A549 (cell line): ENCODE data around the gene FBXO11.

Source experiments
- CBX2 ChIP-seq: fragments of 200-600 bp; sonication (generic); IDR thresholded peaks from 2 replicates; pipeline ENCODE4 v1.6.1; 2016; ENCODE audit warnings: low read depth, mild to moderate bottlenecking, borderline replicate concordance
- CHD2 ChIP-seq: fragments of 150-350 bp; IDR thresholded peaks from 2 replicates; pipeline ENCODE4 v1.6.1; 2014; ENCODE audit warnings: low read length; ENCODE audit not compliant: partially characterized antibody
- POLR2A ChIP-seq: IDR thresholded peaks from 2 replicates; pipeline ENCODE4 v1.6.1; 2012; ENCODE audit warnings: mild to moderate bottlenecking, low read length
- RAD21 ChIP-seq, 2 experiments: fragments of >200 bp in 1 of 2; sonication (Bioruptor Twin) in 1 of 2; formaldehyde crosslinking in 1 of 2; IDR thresholded peaks in 1 of 2; conservative IDR thresholded peaks in 1 of 2; 2 replicates in 1 of 2; 3 replicates in 1 of 2; pipeline ENCODE4 v1.6.1; 2012 to 2018; ENCODE audit warnings: inconsistent platforms in 1 of 2
- SMC3 ChIP-seq: fragments of >200 bp; sonication (Bioruptor Twin); formaldehyde crosslinking; IDR thresholded peaks from 3 replicates; pipeline ENCODE4 v1.6.1; 2018; ENCODE audit warnings: inconsistent platforms
- ZNF302 ChIP-seq: fragments of 250-450 bp; sonication (Bioruptor Pico); IDR thresholded peaks from 2 replicates; pipeline ENCODE4 v1.9.0; 2021; ENCODE audit warnings: inconsistent platforms, mild to moderate bottlenecking, moderate library complexity
- TF ChIP-seq, protein P1 (sequence below): fragments of >200 bp; sonication (Bioruptor Twin); formaldehyde crosslinking; IDR thresholded peaks from 3 replicates; pipeline ENCODE4 v1.5.1; 2016
- TF ChIP-seq, protein P2 (sequence below): IDR thresholded peaks from 2 replicates; pipeline ENCODE4 v1.6.1; 2012

GRCh38 chr2:47767497-47767844 is 138.8 kb downstream of the FBXO11 start:
- TF ChIP-seq ZNF302 (no peak), POLR2A (no peak), CBX2 (no peak), SMC3 (no peak), CHD2 (no peak), RAD21 (conservative IDR thresholded peaks at IDR 0.05 in 1 of 2, IDR thresholded peaks at IDR 0.05 in 1 of 2) (no peak)
- TF ChIP-seq, protein P1, sequence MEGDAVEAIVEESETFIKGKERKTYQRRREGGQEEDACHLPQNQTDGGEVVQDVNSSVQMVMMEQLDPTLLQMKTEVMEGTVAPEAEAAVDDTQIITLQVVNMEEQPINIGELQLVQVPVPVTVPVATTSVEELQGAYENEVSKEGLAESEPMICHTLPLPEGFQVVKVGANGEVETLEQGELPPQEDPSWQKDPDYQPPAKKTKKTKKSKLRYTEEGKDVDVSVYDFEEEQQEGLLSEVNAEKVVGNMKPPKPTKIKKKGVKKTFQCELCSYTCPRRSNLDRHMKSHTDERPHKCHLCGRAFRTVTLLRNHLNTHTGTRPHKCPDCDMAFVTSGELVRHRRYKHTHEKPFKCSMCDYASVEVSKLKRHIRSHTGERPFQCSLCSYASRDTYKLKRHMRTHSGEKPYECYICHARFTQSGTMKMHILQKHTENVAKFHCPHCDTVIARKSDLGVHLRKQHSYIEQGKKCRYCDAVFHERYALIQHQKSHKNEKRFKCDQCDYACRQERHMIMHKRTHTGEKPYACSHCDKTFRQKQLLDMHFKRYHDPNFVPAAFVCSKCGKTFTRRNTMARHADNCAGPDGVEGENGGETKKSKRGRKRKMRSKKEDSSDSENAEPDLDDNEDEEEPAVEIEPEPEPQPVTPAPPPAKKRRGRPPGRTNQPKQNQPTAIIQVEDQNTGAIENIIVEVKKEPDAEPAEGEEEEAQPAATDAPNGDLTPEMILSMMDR, result no peak
- TF ChIP-seq, protein P2, sequence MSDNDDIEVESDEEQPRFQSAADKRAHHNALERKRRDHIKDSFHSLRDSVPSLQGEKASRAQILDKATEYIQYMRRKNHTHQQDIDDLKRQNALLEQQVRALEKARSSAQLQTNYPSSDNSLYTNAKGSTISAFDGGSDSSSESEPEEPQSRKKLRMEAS, result no peak
